Measurements from ENCODE around the gene RTTN. TPM values are rescaled to one million over a fixed set of nuclear protein-coding genes. Genes with fewer than 3 reads are reported as not detected.

RTTN gene
- total RNA-seq, 1 donor from 2014 or later, result 12.2 TPM

DNA sequence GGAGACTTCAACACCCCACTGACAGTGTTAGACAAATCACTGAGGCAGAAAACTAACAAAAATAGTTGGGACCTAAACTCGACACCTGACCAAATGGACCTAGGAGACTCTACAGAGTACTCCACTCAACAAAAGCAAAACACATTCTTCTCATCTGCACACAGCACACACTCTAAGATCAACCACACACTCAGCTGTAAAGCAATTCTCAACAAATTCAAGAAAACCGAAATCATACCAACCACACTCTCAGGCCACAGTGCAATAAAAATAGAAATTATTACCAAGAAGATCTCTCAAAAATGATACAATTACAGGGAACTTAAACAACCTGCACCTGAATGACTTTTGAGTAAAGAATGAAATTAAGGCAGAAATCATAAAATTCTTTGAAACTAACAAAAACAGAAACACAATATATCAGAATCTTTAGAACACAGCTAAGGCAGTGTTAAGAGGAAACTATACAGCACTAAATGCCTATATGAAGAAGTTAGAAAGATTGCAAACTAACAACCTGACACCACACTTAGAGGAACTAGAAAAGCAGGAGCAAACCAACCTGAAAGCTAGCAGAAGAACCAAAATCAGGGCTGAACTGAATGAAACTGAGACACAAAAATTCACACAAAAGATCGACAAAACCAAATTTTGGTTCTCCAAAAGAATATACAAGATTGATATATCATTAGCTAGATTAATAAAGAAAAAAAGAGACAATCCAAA, 46.3 kb downstream of the RTTN start:
- intact Hi-C loops (cut with DNase I), result no loop called here
- no peak for DNase-seq (ENCODE audit: low spot score)

DNA sequence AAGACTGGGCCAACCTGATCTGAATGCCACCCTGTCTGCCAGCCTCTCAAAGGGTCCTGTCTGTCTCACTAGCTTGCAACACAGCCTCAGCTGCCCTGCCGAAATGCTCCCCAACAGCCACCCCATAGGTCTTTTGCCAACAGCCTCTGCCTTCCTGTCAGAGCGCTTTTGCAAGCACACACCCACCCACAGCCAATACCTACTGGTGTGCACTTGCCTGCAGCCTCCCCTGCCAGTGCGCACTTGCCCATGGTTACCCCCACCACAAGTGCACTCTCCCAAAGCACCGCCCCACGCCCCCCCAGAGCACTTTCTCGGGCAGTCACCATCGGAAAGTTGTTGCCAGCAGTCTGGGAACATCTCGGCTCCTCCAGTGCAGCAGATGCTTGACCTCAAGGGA, 48.6 kb downstream of the RTTN start:
- intact Hi-C loops (cut with DNase I), result no loop called here
- no peak for DNase-seq (ENCODE audit: low spot score)

DNA sequence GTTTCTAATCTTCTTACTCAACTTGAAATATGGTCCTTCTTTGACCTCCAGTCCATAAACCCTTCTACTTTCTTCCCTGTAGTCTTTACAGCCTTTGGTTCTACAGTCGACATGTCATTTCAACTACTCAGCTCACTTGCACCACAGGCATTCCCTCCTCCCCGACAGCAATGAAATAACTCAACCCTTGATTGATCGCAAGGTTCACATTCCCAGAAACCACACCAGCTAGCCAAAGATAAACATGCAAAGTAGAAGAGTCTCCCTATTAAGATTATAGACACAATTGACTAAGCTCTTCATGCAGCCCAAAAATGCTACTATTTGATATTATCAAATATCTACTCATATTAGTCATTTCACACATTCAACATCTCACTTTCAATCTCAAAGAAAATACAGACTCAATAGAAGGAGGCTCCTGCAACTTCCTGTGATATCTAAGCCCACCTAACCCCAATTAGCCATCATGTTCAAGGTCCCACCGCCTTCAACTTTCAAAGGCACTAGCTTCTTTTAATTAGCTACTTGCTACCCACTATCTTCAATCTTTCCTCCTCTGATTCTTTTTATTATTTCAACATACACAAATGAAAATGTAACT, 50.8 kb downstream of the RTTN start:
- no peak for DNase-seq (ENCODE audit: low spot score)
- intact Hi-C loops (cut with DNase I), result no loop called here

DNA sequence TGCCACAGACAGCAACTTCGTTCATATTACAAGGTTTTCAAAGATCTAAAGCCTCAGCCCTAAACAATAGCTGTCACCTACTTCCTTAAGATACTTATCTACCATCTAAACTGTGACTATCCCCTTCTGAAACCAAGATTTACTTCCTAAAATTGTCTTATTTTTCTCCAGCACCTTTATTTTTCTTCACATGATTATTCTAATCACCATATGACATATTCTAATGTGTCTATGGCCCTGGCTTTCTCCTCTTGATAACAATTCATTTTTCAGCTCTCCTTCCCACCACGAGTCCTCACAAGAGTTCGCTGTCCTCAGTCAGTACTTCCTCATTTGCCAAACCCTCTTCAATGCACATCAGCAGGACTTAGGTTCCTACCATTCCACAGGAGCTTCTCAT, 53.9 kb downstream of the RTTN start:
- intact Hi-C loops (cut with DNase I), result no loop called here

DNA sequence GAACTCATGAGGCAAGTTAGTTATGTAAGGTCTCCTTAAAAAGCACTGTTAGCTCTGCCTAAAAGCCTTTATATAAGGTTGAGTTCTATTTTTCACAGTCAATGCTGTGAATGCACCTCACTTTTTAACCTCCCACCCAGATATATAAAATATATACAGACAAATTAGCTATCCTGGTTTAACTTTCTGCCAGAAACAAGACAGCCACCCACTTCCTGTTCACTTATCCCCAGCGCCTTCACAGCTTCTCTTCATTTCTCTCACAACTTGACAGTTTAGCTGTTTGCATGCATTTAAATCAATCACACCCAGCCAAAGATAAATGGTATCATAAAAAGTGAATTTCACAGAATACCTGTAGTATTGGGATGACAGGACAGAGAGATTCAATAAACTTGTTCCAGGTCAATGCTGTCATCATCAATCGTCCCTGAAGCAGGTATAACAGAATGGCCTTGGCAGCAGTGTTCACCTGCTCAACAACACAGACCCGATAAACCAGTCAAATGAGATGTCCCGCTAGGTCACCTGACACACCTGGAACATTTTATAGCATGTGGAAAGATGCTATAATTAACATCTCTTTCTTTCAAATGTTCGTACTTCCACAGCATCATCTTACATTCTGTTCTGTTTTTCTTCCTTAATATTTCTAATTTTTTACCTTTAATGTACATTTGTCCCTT, 55.7 kb downstream of the RTTN start:
- intact Hi-C loops (cut with DNase I), result no loop called here
- no peak for DNase-seq (ENCODE audit: low spot score)

More for the DNA sequence above, 53.9 kb downstream of the RTTN start:
- DNase-seq (ENCODE audit: low spot score), result no peak

DNA sequence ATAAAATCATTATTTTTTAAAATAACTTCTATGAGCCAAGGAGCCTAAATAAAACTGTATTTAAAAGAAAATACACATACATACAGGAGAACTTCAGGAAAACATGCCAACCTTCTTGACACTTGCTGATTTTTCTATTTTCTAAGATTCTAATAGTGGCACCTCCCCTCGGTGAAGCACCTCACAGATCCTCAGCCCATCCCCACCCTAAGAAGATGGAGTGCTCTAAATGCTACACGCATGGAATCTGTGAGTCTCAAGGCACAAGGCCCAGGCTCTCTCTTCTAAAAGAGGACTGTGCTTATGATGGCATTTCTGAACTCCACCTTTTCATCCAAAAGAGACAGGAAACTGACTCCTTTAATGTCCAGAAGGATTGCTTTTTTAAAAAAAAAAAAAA, 56.3 kb downstream of the RTTN start:
- DNase-seq (ENCODE audit: low spot score), result no peak
- intact Hi-C loops (cut with DNase I), result no loop called here

DNA sequence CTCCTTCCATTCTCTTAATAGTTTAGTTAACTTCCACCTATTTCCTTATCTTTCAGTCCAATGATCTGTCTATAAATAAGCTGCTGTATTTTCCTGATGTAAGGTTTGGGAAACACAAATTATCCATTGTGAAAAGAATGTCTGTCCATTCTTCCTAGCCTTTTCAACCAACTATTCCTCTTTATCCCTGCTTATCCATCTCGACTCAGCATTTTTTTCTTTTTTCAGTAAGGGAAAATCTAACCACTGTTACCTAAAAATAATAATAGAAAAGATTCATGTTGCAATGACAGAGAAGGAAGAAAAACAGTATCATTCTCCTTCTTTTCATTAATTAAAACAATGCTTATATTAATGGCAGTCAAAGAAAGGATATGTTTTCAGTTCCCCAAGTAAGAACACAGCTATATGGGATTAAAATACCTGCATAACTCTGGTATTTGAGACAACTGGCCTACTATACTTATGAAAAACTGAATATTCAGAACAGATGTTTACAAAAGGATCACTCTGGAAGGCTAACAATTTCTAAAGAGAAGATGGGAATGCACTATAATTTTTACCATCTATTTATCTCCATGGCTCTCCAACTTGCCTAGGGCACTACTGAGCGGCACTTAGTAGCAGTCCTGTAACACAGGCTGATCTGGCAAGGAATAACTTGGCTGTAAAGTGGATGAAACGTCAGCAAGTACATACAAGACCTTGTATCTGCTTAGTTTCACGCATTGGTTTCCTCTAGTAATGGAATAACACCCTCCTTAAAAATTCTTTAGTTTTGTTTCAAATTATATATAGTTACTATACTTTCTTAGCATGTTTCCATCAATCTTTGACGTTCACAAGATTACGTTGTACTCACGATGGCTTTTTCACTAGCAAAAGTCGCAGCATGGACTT, 57.2 kb downstream of the RTTN start:
- intact Hi-C loops (cut with DNase I), result no loop called here
- DNase-seq (ENCODE audit: low spot score), result no peak

DNA sequence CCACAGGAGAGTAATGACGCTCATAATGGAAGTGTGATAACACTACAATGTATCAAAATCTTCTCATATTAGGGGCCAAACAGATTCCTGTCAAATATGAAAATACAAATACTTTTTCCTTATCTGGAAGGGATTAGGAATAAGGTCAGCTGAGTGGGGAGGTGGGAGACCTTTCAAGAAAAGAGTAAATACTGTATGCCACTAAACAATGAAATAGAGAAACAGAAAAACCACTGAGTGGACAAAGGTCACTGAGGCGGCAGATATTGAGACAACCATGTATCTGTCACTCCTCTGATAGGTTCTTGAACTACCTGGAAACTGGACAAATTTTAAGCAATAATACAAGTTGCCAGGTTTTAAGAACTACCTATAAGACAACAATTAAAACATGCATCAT, 59.3 kb downstream of the RTTN start:
- DNase-seq (ENCODE audit: low spot score), result no peak
- intact Hi-C loops (cut with DNase I), result no loop called here

DNA sequence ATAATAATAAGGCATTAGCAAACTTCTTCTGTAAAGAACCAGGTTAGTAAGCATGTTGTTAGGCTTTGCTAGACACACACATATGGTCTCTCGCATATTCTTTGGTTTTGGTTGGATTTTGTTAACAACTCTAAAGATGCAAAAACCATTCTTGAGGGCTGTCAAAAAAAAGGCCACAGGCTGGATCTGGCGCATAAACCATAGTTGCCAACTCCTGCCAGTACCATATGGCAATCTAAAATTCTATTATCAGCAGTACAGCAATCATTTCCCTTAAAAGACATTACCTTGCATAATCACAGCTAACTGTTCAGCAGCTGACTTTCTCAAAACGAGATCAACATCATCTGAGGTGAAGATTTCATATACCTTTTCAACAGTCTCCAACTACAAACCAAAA, 63.5 kb downstream of the RTTN start:
- DNase-seq (ENCODE audit: low spot score), result no peak
- intact Hi-C loops (cut with DNase I), result no loop called here

DNA sequence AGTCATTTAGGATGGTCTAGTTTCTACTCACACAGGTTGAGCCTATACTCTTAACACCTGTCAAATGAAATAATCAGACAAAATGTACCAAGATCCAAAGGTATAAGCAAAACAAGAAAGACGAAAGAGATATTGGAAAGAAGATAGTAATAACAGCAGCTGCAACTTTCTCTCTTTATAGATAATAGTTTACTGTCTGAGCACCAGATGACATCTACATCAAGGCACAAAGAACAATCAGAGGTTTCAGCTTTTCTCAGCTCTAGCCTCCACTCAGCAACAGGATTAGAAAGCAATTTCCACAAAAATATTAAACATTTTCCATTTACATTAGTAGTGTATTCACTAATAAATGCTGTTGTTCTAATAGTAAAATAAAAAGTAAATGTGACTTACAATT, 66.3 kb downstream of the RTTN start:
- DNase-seq (ENCODE audit: low spot score), result no peak
- intact Hi-C loops (cut with DNase I), result no loop called here

DNA sequence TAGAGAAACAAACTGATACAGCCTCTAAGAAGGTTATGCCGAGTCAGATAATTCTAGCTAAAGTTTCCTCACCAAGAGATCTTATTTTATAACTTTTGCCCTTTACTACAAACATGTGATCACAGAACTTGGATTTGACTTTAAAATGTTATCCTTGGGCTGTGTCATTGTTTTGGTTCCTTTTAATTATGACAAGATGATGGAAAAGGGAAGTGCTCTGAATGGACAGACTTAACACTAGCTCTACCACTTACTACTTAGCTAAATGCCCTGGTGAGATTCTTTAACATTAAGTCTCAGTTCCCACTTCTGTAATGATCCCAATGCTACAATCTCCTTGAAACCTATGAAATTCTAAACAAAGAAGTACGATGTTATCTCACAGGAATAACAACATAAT, 69.9 kb downstream of the RTTN start:
- intact Hi-C loops (cut with DNase I), result no loop called here
- DNase-seq (ENCODE audit: low spot score), result no peak

DNA sequence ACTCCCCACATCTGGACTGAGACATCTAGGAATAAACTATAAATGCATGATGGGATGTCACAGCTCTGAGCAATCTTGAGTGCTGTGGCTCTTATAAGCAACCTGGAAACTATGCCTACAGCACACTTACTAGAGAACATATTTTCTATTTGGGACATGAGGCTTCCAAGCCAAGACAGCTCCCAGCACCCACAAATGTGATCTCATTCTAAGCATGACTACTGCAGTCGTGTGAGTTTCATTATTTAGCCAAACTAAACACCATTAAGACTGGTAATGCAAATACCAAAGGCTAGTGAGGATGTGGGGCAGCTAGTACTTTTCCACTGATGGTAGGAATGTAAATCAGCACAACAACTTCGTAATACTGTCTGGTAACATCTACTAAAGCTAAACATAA, 72.5 kb downstream of the RTTN start:
- intact Hi-C loops (cut with DNase I), result no loop called here
- DNase-seq (ENCODE audit: low spot score), result no peak

DNA sequence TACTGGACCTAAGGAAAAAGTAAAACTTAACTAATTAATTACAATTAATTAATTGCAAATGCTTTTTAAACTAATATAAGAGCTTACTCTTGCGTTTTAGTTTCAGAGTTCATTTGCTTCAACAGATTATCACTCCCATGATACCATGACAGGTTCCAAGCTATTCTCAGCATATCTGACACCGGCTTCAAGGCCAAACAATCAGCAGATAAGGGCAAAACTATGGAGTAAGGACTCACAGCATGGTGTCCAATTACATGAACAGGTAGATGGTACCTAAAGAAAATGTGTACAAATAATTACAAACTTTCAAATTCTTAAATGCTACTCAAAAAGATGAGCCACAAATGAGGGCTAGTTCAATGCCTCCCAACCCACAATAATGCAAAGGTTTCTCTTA, 77.2 kb downstream of the RTTN start:
- no peak for DNase-seq (ENCODE audit: low spot score)
- intact Hi-C loops (cut with DNase I), result no loop called here

DNA sequence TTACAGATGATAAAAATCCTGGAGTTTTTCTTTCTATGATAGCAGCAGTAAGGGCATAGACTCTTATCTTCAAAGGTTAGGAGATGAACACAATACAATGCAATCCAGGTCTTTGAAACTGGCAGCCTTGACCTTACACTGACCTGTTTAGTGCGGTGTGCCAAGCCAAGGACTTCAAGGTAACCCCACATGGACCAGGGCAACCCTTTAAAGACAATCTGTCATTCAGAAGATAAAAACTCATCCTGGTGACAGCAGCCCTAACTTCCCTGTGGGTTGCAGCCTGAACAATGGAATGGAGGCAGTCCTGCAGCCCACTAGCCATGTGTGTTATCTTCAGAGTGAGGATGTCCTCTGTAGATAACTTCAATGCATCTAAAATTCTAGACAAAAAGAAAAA, 78.1 kb downstream of the RTTN start:
- no peak for DNase-seq (ENCODE audit: low spot score)
- intact Hi-C loops (cut with DNase I), result no loop called here

DNA sequence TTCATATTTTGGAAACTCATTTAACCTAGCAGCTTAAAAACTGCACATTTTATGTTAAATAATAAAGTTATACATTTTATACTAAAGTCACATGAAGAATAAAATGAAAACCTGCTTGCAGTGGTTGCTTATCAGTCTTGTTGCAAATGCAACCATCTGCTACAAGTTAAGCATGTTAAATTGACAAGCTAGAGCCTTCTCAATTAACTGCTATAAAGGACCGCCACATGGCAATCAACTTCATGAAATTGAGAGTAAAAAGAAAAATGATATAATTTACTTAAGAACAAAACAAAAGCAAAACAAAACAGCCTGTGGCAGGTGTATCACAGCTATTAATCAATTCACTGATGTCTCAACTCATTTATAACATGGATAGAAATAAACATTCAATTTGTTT, 78.7 kb downstream of the RTTN start:
- intact Hi-C loops (cut with DNase I), result no loop called here
- DNase-seq (ENCODE audit: low spot score), result no peak

DNA sequence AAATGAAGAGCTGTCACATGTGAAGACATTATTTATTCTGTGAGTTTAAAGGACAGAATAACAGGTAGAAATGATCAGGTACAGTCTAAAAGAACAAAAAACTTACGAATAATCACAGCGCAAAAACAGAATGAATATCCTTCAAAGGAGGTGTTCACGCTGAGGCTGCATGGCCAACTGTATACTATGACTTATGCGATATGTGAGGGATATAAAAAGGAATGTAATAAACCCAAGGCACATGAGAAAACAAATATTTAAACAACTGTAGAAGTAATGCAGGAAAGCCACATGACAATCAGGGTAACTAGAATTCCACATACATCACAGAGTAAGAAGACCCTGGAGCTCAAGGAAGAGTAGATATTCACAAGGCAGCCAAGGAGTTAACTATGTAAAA, 81.3 kb downstream of the RTTN start:
- no peak for DNase-seq (ENCODE audit: low spot score)
- intact Hi-C loops (cut with DNase I), result no loop called here

DNA sequence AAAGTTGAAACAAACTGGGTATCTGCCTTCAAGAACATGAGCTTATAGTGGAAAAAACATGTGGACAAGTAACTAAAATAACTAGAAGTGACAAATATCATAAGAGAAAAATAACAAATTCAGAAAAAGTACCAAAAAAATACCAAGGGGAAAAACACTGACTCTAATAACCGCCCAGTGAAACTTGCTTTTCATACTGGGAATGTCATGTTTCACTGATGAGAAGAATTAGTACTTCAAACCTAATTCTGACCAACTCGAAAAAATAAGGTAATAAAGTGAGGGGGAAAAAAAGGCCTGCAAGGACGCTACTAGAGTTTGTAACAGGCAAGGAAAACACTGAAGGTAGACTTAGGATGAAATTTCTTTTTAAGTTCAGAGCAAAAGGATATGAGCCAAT, 83.6 kb downstream of the RTTN start:
- no peak for DNase-seq (ENCODE audit: low spot score)
- intact Hi-C loops (cut with DNase I), result no loop called here

DNA sequence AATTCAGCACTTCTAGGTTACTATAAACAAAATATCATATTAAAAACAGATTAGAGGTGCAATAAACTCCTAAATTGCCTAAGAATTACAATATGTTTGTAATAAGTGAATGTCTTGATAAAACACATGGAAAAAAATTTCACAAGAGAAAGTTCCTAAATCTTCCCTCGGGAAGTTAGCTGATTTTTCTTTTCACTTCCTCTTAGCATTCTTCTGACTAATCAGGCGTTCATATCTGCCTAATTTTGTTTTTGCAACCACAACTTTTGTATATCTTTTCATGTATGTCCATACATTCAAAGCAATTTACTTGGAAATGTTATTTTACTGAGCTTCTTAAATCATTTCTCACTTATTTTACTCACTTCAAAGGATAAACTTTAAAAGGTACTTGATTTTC, 88.5 kb downstream of the RTTN start:
- no peak for DNase-seq (ENCODE audit: low spot score)
- intact Hi-C loops (cut with DNase I), result no loop called here

DNA sequence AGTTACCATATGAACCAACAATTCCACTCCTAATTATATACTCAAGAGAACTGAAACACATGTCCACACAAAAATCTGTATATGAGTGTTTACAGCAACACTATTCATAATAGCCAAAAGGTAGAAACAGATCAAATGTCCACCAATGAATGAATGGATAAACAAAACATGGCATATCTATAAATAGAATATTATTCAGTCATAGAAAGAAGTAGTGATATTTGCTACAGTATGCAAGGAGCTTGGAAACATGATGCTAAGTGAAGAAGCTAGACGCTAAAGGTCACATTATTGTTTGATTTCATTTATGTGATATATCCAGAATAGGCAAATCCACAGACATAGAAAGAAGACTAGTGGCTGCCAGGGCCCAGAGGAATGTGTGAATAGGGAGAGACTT, 92.0 kb downstream of the RTTN start:
- intact Hi-C loops (cut with DNase I), result no loop called here
- DNase-seq (ENCODE audit: low spot score), result no peak

DNA sequence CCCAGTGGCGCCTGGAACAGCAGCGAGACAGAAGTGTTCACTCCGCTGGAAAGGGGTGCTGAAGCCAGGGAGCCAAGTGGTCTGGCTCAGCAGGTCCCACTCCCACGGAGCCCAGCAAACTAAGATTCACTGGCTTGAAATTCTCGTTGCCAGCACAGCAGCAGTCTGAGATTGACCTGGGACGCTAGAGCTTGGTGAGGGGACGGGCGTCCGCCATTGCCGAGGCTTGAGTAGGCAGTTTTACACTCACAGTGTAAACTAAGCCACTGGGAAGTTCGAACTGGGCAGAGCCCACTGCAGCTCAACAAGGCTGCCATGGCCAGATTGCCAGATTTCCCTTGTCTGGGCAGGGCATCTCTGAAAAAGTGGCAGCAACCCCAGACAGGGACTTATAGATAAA, 94.8 kb downstream of the RTTN start:
- DNase-seq (ENCODE audit: low spot score), result no peak
- intact Hi-C loops (cut with DNase I), result no loop called here

All from cardiac septum (tissue), 1 donor.